Measurements from ENCODE around the gene RIPK4. TPM values are rescaled to one million over a fixed set of nuclear protein-coding genes. Genes with fewer than 3 reads are reported as not detected.

The RIPK4 gene
- total and polyA plus RNA-seq, 2 of the 13 experiments (the other 11 are each of a cell fraction or from before 2014, with no cell fraction given) = 3.1 to 4.9 TPM

DNA sequence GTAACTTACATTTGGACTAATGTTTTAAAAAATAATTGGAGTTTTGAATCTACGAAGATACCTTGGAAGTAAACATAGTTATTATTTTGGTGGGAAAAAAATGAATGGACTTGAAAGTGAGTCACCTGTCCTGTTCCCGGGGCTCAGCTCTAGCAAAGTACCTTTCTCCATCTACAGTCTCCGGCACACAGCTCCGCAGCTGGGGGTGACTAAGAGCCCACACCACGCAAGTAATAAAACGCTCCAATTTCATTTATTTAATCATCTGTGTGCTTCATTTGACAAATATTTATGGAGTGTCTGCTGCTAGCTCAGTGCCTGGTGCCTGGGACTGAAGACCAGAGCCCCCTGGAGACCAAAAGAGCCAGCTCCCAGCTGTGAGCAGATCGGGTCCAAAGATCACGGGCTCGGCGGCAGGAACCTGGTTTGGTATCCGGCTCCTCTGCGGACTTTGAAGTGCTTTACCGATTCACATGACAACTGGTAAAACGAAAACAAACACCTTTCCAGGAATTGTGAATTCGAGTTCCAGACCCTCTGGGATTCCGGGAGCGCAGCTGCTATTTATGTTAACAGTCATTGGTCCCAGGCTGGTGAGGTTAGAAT, 1.7 kb upstream of the RIPK4 start (continued):
- TF ChIP-seq TFE3 (CRISPR knock-in tag; IDR thresholded peaks at IDR 0.05) = peak; percentile 99
- no peak for TF ChIP-seq ZSCAN5A (CRISPR knock-in tag; IDR thresholded peaks at IDR 0.05; ENCODE audit: borderline replicate concordance)
- no peak for TF ChIP-seq POLR2A (IDR thresholded peaks at IDR 0.05; ENCODE audit: insufficient read depth in 1 of 2, low read depth in 2 of 2, low read length in 2 of 2)
- TF ChIP-seq SIX1 (CRISPR knock-in tag; IDR thresholded peaks at IDR 0.05; ENCODE audit: borderline replicate concordance) = peak; percentile 49; the same call in 1 of the 2 replicates
- no peak for TF ChIP-seq CBFB (CRISPR knock-in tag; IDR thresholded peaks at IDR 0.05)
- TF ChIP-seq MIER3 (CRISPR knock-in tag; IDR thresholded peaks at IDR 0.05; ENCODE audit: borderline replicate concordance) = peak; percentile 65; the same call in 1 of the 2 replicates
- TF ChIP-seq MEIS1 (CRISPR knock-in tag; IDR thresholded peaks at IDR 0.05; ENCODE audit: borderline replicate concordance) = no peak
- TF ChIP-seq, protein P1, sequence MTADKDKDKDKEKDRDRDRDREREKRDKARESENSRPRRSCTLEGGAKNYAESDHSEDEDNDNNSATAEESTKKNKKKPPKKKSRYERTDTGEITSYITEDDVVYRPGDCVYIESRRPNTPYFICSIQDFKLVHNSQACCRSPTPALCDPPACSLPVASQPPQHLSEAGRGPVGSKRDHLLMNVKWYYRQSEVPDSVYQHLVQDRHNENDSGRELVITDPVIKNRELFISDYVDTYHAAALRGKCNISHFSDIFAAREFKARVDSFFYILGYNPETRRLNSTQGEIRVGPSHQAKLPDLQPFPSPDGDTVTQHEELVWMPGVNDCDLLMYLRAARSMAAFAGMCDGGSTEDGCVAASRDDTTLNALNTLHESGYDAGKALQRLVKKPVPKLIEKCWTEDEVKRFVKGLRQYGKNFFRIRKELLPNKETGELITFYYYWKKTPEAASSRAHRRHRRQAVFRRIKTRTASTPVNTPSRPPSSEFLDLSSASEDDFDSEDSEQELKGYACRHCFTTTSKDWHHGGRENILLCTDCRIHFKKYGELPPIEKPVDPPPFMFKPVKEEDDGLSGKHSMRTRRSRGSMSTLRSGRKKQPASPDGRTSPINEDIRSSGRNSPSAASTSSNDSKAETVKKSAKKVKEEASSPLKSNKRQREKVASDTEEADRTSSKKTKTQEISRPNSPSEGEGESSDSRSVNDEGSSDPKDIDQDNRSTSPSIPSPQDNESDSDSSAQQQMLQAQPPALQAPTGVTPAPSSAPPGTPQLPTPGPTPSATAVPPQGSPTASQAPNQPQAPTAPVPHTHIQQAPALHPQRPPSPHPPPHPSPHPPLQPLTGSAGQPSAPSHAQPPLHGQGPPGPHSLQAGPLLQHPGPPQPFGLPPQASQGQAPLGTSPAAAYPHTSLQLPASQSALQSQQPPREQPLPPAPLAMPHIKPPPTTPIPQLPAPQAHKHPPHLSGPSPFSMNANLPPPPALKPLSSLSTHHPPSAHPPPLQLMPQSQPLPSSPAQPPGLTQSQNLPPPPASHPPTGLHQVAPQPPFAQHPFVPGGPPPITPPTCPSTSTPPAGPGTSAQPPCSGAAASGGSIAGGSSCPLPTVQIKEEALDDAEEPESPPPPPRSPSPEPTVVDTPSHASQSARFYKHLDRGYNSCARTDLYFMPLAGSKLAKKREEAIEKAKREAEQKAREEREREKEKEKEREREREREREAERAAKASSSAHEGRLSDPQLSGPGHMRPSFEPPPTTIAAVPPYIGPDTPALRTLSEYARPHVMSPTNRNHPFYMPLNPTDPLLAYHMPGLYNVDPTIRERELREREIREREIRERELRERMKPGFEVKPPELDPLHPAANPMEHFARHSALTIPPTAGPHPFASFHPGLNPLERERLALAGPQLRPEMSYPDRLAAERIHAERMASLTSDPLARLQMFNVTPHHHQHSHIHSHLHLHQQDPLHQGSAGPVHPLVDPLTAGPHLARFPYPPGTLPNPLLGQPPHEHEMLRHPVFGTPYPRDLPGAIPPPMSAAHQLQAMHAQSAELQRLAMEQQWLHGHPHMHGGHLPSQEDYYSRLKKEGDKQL (CRISPR knock-in tag; IDR thresholded peaks at IDR 0.05; ENCODE audit: low read depth) = peak; percentile 60; the same call in 1 of the 2 replicates
- TF ChIP-seq NFIC (IDR thresholded peaks at IDR 0.05; ENCODE audit: low read length) = peak; percentile 82
- no peak for TF ChIP-seq HNRNPLL (IDR thresholded peaks at IDR 0.05; ENCODE audit: low read depth, low read length, poor library complexity, severe bottlenecking)
- no peak for TF ChIP-seq UBTF (CRISPR knock-in tag; IDR thresholded peaks at IDR 0.05)
- peak; percentile 81 for TF ChIP-seq TEAD3 (CRISPR knock-in tag; optimal IDR thresholded peaks at IDR 0.05; ENCODE audit: borderline replicate concordance)
- no peak for TF ChIP-seq NR0B2 (CRISPR knock-in tag; IDR thresholded peaks at IDR 0.05)
- TF ChIP-seq, protein P2, sequence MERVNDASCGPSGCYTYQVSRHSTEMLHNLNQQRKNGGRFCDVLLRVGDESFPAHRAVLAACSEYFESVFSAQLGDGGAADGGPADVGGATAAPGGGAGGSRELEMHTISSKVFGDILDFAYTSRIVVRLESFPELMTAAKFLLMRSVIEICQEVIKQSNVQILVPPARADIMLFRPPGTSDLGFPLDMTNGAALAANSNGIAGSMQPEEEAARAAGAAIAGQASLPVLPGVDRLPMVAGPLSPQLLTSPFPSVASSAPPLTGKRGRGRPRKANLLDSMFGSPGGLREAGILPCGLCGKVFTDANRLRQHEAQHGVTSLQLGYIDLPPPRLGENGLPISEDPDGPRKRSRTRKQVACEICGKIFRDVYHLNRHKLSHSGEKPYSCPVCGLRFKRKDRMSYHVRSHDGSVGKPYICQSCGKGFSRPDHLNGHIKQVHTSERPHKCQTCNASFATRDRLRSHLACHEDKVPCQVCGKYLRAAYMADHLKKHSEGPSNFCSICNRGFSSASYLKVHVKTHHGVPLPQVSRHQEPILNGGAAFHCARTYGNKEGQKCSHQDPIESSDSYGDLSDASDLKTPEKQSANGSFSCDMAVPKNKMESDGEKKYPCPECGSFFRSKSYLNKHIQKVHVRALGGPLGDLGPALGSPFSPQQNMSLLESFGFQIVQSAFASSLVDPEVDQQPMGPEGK (CRISPR knock-in tag; IDR thresholded peaks at IDR 0.05) = peak; percentile 59
- TF ChIP-seq ZNF253 (CRISPR knock-in tag; IDR thresholded peaks at IDR 0.05; ENCODE audit: borderline replicate concordance) = no peak
